DND-41 (cell line): Measurements from ENCODE around the gene MGAT4B.

Source experiments
- CTCF ChIP-seq: IDR thresholded peaks from 2 replicates; pipeline ENCODE4 v1.5.1; 2012; ENCODE audit warnings: borderline replicate concordance, low read length, moderate library complexity, mild to moderate bottlenecking; ENCODE audit not compliant: poor library complexity, severe bottlenecking; ENCODE audit errors: extremely low read depth
- EZH2 ChIP-seq: IDR thresholded peaks from 3 replicates; pipeline ENCODE4 v1.6.1; 2012; ENCODE audit warnings: borderline replicate concordance, low read depth, mild to moderate bottlenecking, moderate library complexity, low read length, inconsistent platforms; ENCODE audit not compliant: severe bottlenecking

- TF ChIP-seq CTCF (no peak), EZH2 (no peak)
These were observed 46.4 kb upstream of the MGAT4B start for GRCh38 chr5:179852993-179853547.
